ENCODE results near the gene WIZ.
"Not testable (repeated sequence)": the region's sequence is repeated elsewhere in the genome, so short reads cannot be mapped to it uniquely, and the experiment has no call there.

Gene WIZ

DNA sequence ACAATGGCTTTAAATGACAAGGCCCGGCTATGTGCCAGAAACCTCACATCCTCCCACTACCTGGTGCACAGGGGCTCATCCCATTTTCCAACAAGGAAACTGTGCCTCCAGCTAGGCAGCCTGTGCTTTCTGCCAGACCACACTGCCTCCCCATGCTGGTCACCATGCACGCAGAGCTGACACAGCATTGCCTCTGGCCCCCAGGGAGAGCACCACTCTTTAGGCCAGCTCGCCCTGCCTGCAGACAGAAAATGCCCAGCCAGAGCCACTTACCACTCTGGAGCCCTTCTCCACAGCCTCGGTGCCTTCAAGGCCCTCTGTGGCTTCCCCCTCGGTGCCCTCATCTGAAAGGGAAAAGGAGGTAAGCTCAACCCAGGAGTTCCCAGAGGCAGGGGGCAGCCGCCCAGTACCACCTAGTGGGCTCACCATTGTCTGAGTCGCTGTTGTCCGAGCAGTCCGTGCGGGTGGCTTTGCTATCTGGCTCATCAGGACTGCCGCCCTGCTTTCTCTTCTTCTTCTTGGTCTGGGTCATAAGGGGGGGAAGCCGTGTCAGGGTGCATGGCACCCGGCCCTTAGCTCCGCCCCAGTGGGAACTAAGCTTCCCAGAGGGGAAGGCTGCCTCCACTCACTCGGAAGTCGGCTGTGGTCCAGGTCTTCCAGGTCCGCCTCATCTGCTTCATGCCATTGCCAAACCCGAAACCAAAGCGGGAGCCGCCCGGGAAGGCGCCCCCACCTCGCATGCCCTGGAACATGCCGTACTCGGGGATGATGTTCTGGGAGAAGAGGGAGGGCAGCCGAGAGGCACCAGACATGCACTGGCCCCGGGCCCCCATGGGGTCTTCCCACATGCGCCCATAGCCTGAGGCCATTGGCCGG, 49.0 kb downstream of the WIZ start:
- DNase-seq (ENCODE audit: low read depth) = no peak
- TF ChIP-seq CTCF (conservative IDR thresholded peaks at IDR 0.05; ENCODE audit: low read length) = no peak
- no peak overlapping the region for H3K4me3 ChIP-seq (ENCODE audit: low read length)

GRCh38 chr19:15399635-15400034, 50.1 kb downstream of the WIZ start:
- no peak for TF ChIP-seq CTCF (conservative IDR thresholded peaks at IDR 0.05; ENCODE audit: low read length)
- no peak overlapping the region for H3K4me3 ChIP-seq (ENCODE audit: low read length)
- DNase-seq (ENCODE audit: low read depth) = no peak

DNA sequence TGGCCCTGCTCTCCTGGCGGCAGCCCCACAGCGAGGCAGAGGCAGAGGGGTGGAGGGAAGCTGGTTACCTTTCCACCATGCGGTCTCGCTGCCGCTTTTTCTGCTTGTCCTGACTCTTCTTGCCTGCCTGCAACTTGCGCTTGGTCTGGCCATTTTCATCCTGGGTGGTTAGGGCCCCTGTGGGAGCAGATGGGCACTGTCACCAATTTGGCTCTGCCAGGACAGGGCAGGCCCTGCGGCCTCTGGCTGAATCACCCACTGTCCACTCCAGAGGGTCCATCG, 50.6 kb downstream of the WIZ start:
- H3K4me3 ChIP-seq (ENCODE audit: low read length) = no peak overlapping the region
- no peak for DNase-seq (ENCODE audit: low read depth)
- no peak for TF ChIP-seq CTCF (conservative IDR thresholded peaks at IDR 0.05; ENCODE audit: low read length)

- H3K4me3 ChIP-seq (ENCODE audit: low read length) = no peak overlapping the region
- no peak for DNase-seq (ENCODE audit: low read depth)
- TF ChIP-seq CTCF (conservative IDR thresholded peaks at IDR 0.05; ENCODE audit: low read length) = no peak
Observed at GRCh38 chr19:15398501-15399233, 51.1 kb downstream of the WIZ start.

GRCh38 chr19:15397782-15398181, 52.0 kb downstream of the WIZ start:
- no peak for TF ChIP-seq CTCF (conservative IDR thresholded peaks at IDR 0.05; ENCODE audit: low read length)
- no peak for DNase-seq (ENCODE audit: low read depth)
- no peak overlapping the region for H3K4me3 ChIP-seq (ENCODE audit: low read length)

DNA sequence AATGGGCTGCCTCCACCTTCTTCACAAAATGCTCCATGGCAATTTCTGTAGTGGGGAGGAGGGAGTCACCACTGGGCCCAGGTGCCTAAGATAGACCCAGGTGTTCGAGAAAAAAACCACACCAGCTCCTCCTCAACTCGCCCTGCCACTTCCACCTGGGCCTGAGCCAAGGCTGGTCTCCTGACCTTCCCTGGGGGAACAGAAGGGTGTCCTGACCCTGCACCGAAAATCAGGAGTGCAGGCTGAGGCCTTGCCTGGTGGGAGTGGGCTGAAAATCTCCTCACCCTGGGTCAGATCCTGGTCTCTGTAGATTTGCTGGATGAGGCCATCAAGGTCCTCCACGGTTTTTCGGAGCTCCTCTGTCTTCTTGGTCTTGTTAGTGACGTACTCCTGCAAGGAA, 52.5 kb downstream of the WIZ start:
- no peak overlapping the region for H3K4me3 ChIP-seq (ENCODE audit: low read length)
- no peak for TF ChIP-seq CTCF (conservative IDR thresholded peaks at IDR 0.05; ENCODE audit: low read length)
- no peak for DNase-seq (ENCODE audit: low read depth)

DNA sequence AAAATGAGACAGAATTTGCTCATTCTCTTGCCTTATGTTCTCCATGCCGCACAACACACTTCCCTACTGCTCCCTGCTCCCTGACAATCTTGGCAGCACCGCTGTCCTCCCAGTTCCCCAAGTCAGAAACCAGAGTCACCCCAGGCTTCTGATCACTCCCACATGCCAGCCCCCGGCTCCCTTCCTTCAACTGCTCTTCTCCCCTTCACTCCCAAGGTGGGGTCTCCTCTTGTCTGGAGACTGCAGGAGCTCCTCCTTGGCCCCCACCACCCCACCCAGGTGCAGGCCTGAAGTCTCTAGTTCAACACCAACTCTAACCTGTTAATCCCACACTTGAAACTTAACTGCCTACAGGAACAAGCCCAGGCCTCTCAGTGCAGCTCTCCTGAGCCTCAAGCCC, 53.3 kb downstream of the WIZ start:
- TF ChIP-seq CTCF (conservative IDR thresholded peaks at IDR 0.05; ENCODE audit: low read length) = no peak
- H3K4me3 ChIP-seq (ENCODE audit: low read length) = no peak overlapping the region
- no peak for DNase-seq (ENCODE audit: low read depth)

- DNase-seq (ENCODE audit: low read depth); H3K4me3 ChIP-seq (ENCODE audit: low read length): not testable (repeated sequence)
Observed at GRCh38 chr19:15395251-15395650, 54.5 kb downstream of the WIZ start.
